GM23338 (cell line): ENCODE data around the gene IL16. TPM values are rescaled to one million over a fixed set of nuclear protein-coding genes. Genes with fewer than 3 reads are reported as not detected.

ENCODE experiments used
- ATAC-seq: fragments of 200-7000 bp; cut with Tn5 transposase; 3 replicates; pipeline ENCODE4 v1.9.1; 2020
- DNase-seq: peaks from one replicate; pipeline ENCODE4 v3.0.0-alpha.2; 2015; ENCODE audit warnings: low spot score
- H2AFZ ChIP-seq: fragments of 200-600 bp; sonication (generic); 2 replicates; pipeline ENCODE4 v1.8.0; 2016; ENCODE audit warnings: antibody characterized with exemption, mild to moderate bottlenecking, moderate library complexity
- H3F3A ChIP-seq: fragments of 200-600 bp; sonication (generic); replicated peaks from 2 replicates; pipeline ENCODE4 v1.8.0; 2017; ENCODE audit warnings: antibody characterized with exemption, mixed run types, low read depth
- H3K27ac ChIP-seq: fragments of 200-600 bp; sonication (generic); 2 replicates; pipeline ENCODE4 v1.6.1; 2016; ENCODE audit warnings: low read depth
- H3K27me3 ChIP-seq: fragments of 200-600 bp; sonication (generic); 2 replicates; pipeline ENCODE4 v1.8.0; 2016; ENCODE audit warnings: mild to moderate bottlenecking, mixed run types, moderate library complexity; ENCODE audit not compliant: insufficient read depth
- H3K36me3 ChIP-seq: fragments of 200-600 bp; sonication (generic); 2 replicates; pipeline ENCODE4 v1.8.0; 2016; ENCODE audit warnings: mild to moderate bottlenecking; ENCODE audit not compliant: insufficient read depth
- H3K4me1 ChIP-seq: fragments of 200-600 bp; sonication (generic); 2 replicates; pipeline ENCODE4 v1.8.0; 2016; ENCODE audit warnings: mild to moderate bottlenecking, moderate library complexity; ENCODE audit not compliant: insufficient read depth
- H3K4me2 ChIP-seq: fragments of 200-600 bp; sonication (generic); 2 replicates; pipeline ENCODE4 v1.7.1; 2017; ENCODE audit warnings: mixed run types
- H3K4me3 ChIP-seq: fragments of 200-600 bp; sonication (generic); 2 replicates; pipeline ENCODE4 v1.6.1; 2016; ENCODE audit warnings: mixed run types
- H3K79me2 ChIP-seq: fragments of 200-600 bp; sonication (generic); replicated peaks from 2 replicates; pipeline ENCODE4 v1.8.0; 2017; ENCODE audit warnings: mild to moderate bottlenecking; ENCODE audit not compliant: insufficient read depth
- H3K9me2 ChIP-seq: fragments of 200-600 bp; sonication (generic); 2 replicates; pipeline ENCODE4 v1.8.0; 2017; ENCODE audit not compliant: insufficient read depth
- H4K20me1 ChIP-seq: fragments of 200-600 bp; sonication (generic); replicated peaks from 2 replicates; pipeline ENCODE4 v1.8.0; 2017; ENCODE audit warnings: mild to moderate bottlenecking; ENCODE audit not compliant: insufficient read depth
- H3K27ac Mint-ChIP-seq: 2 replicates; pipeline ENCODE4 v1.8.0; 2020; ENCODE audit warnings: inconsistent platforms, mild to moderate bottlenecking, moderate library complexity, mixed read lengths
- H3K27me3 Mint-ChIP-seq: 3 replicates; pipeline ENCODE4 v1.8.0; 2022; ENCODE audit warnings: low read depth, mild to moderate bottlenecking, moderate library complexity, mixed read lengths, inconsistent platforms; ENCODE audit not compliant: insufficient read depth, poor library complexity
- H3K36me3 Mint-ChIP-seq: 3 replicates; pipeline ENCODE4 v1.8.0; 2021; ENCODE audit warnings: low read depth, mild to moderate bottlenecking, inconsistent platforms, moderate library complexity, mixed read lengths
- H3K4me1 Mint-ChIP-seq: 3 replicates; pipeline ENCODE4 v1.8.0; 2020; ENCODE audit warnings: mild to moderate bottlenecking, inconsistent platforms, mixed read lengths
- H3K4me3 Mint-ChIP-seq: 3 replicates; pipeline ENCODE4 v1.8.0; 2021; ENCODE audit warnings: moderate library complexity, mild to moderate bottlenecking, inconsistent platforms, mixed read lengths
- H3K9me3 Mint-ChIP-seq: 3 replicates; pipeline ENCODE4 v1.8.0; 2020; ENCODE audit warnings: moderate library complexity, mild to moderate bottlenecking, inconsistent platforms, mixed read lengths
- JUNB ChIP-seq: IDR thresholded peaks from one replicate; pipeline ENCODE4 v1.6.1; 2016; ENCODE audit warnings: antibody characterized with exemption; ENCODE audit not compliant: unreplicated experiment
- NANOG ChIP-seq: IDR thresholded peaks from 2 replicates; pipeline ENCODE4 v1.6.1; 2016; ENCODE audit warnings: antibody characterized with exemption, borderline replicate concordance
- POLR2AphosphoS5 ChIP-seq: IDR thresholded peaks from 2 replicates; pipeline ENCODE4 v1.6.1; 2016; ENCODE audit warnings: antibody characterized with exemption, low read depth
- ZNF114 ChIP-seq: fragments of 250-450 bp; sonication (Bioruptor Pico); IDR thresholded peaks from 2 replicates; pipeline ENCODE4 v1.5.0; 2020; ENCODE audit warnings: mild to moderate bottlenecking, moderate library complexity
- polyA plus RNA-seq: library from polyadenylated mRNA; unstranded; fragments of >200 nt; fragmentation: Nextera tagmentation; extraction: Ambion mirVana; gene quantifications from 2 replicates; pipeline ENCODE4 v1.2.1, GENCODE V29; 2016
- total RNA-seq: library from RNA; depleted of rRNA; stranded (reverse); fragments of >200 nt; shearing (Covaris generic); gene quantifications from 2 replicates; pipeline ENCODE4 v1.2.3, GENCODE V29; 2014
- TF ChIP-seq, protein P1 (sequence below): fragments of 250-450 bp; sonication (Bioruptor Pico); IDR thresholded peaks from 2 replicates; pipeline ENCODE4 v1.5.0; 2020; ENCODE audit warnings: mild to moderate bottlenecking, moderate library complexity

IL16 gene
- total and polyA plus RNA-seq, 2 experiments from 2014 or later = 0.29 TPM; not detected in 1

DNA sequence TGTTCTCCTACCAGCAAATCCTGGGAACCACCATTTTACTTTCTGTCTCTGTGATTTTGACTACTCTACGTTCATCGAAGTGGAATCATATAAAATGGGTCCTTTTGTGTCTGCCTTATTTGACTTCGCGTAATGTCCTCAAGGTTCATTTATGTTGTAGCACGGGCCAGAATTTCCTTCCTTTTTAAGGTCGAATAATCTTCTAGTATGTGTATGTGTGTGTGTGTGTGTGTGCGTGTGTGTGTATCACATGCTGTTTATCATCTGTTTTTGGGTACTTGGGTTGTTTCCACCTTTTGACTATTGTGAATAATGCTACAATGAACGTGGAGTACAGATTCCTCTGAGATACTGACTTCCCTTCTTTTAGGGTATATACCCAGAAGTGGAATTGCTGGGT is 91.9 kb downstream of the IL16 start (continued):
- TF ChIP-seq, protein P1, sequence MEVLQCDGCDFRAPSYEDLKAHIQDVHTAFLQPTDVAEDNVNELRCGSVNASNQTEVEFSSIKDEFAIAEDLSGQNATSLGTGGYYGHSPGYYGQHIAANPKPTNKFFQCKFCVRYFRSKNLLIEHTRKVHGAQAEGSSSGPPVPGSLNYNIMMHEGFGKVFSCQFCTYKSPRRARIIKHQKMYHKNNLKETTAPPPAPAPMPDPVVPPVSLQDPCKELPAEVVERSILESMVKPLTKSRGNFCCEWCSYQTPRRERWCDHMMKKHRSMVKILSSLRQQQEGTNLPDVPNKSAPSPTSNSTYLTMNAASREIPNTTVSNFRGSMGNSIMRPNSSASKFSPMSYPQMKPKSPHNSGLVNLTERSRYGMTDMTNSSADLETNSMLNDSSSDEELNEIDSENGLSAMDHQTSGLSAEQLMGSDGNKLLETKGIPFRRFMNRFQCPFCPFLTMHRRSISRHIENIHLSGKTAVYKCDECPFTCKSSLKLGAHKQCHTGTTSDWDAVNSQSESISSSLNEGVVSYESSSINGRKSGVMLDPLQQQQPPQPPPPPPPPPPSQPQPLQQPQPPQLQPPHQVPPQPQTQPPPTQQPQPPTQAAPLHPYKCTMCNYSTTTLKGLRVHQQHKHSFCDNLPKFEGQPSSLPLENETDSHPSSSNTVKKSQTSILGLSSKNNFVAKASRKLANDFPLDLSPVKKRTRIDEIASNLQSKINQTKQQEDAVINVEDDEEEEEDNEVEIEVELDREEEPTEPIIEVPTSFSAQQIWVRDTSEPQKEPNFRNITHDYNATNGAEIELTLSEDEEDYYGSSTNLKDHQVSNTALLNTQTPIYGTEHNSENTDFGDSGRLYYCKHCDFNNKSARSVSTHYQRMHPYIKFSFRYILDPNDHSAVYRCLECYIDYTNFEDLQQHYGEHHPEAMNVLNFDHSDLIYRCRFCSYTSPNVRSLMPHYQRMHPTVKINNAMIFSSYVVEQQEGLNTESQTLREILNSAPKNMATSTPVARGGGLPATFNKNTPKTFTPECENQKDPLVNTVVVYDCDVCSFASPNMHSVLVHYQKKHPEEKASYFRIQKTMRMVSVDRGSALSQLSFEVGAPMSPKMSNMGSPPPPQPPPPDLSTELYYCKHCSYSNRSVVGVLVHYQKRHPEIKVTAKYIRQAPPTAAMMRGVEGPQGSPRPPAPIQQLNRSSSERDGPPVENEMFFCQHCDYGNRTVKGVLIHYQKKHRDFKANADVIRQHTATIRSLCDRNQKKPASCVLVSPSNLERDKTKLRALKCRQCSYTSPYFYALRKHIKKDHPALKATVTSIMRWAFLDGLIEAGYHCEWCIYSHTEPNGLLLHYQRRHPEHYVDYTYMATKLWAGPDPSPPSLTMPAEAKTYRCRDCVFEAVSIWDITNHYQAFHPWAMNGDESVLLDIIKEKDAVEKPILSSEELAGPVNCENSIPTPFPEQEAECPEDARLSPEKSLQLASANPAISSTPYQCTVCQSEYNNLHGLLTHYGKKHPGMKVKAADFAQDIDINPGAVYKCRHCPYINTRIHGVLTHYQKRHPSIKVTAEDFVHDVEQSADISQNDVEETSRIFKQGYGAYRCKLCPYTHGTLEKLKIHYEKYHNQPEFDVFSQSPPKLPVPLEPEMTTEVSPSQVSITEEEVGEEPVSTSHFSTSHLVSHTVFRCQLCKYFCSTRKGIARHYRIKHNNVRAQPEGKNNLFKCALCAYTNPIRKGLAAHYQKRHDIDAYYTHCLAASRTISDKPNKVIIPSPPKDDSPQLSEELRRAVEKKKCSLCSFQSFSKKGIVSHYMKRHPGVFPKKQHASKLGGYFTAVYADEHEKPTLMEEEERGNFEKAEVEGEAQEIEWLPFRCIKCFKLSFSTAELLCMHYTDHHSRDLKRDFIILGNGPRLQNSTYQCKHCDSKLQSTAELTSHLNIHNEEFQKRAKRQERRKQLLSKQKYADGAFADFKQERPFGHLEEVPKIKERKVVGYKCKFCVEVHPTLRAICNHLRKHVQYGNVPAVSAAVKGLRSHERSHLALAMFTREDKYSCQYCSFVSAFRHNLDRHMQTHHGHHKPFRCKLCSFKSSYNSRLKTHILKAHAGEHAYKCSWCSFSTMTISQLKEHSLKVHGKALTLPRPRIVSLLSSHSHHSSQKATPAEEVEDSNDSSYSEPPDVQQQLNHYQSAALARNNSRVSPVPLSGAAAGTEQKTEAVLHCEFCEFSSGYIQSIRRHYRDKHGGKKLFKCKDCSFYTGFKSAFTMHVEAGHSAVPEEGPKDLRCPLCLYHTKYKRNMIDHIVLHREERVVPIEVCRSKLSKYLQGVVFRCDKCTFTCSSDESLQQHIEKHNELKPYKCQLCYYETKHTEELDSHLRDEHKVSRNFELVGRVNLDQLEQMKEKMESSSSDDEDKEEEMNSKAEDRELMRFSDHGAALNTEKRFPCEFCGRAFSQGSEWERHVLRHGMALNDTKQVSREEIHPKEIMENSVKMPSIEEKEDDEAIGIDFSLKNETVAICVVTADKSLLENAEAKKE (CRISPR knock-in tag) = no peak
- TF ChIP-seq JUNB = no peak

DNA sequence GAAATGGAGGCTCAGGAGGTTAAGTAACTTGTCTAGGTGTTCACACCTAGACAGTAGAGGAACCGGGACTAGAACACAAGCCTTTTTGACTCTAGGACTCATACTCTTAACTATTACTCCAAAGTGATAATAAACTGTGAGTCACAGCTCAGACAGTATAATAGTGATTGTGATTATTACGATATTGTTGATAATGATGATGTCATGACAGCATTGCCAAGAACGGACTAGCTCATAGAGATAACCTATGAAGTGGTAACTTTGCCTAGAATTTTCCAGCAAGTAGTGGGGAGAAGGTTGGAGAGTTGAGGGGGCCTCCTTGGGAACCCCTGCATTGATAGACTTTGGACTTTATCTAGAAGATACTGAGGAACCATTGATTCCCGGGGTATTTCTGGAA is 93.2 kb downstream of the IL16 start:
- Mint-ChIP-seq H3K9me3 (no peaks in the 10 kb centered on the region), H3K4me3 (no peak overlapping the region), H3K4me1 (peaks cover 14% of the 10 kb centered on the region), H3K36me3 (no peaks in the 10 kb centered on the region), H3K27ac (no peak overlapping the region), H3K27me3 (peaks cover 5% of the 10 kb centered on the region)
- Histone ChIP-seq H3K79me2 (no peaks in the 10 kb centered on the region), H3K4me3 (no peak overlapping the region), H3K9me2 (no peaks in the 10 kb centered on the region), H3K27me3 (no peaks in the 10 kb centered on the region), H3K4me2 (no peak overlapping the region), H3K36me3 (no peaks in the 10 kb centered on the region), H3F3A (no peaks in the 10 kb centered on the region), H2AFZ (no peak overlapping the region), H3K27ac (no peak overlapping the region), H4K20me1 (no peaks in the 10 kb centered on the region), H3K4me1 (no peaks in the 10 kb centered on the region)
- TF ChIP-seq, protein P1 (CRISPR knock-in tag) = no peak
- TF ChIP-seq POLR2AphosphoS5 (no peak), JUNB (no peak), ZNF114 (CRISPR knock-in tag) (no peak), NANOG (no peak)
- ATAC-seq (no peak), DNase-seq (no peak)
